Putamen (tissue), 1 donor: Measurements from ENCODE around the gene BPIFA3.

Source experiments
- DNase-seq: peaks from one replicate; pipeline ENCODE4 v3.0.0-alpha.2; 2016; ENCODE audit warnings: low spot score

Gene BPIFA3

DNA sequence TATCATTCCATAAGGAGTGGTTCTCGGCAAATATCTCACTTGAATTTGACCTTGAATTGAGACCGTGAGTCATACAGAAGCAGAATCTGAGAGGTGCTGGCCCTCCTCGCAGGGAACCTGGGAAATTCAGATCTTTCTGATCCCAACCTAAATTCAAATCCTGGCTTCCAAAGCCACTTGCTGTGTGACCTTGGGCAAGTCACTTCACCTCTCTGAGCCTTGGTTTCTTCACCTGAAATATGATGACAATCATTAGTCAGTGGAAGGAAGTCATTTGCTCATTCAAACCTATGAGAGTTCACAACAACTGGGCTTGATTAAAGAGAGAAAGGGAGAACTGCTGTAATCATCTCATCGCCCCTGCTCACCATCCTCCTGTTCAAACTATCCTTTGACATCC lies 7.2 kb downstream of the BPIFA3 start:
- no peak for DNase-seq

DNA sequence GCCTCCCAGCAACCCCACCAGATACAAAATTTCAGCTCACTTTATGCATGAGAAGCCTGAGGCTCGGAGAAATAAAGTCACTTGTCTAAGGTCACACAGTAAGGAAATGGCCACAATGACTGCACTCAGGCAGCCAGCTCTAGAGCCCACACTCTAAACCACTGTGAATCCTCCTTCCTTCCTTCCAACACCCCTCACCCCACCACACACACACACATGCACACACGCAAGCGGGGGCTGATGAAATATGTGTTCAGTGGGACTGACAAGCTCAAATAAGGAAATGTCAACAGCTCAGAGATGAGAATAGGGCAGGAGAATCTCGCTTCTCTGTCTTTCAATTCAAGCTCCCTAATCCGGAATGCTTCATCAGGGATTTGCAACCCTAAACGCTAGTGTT lies 12.7 kb downstream of the BPIFA3 start:
- DNase-seq = no peak

DNA sequence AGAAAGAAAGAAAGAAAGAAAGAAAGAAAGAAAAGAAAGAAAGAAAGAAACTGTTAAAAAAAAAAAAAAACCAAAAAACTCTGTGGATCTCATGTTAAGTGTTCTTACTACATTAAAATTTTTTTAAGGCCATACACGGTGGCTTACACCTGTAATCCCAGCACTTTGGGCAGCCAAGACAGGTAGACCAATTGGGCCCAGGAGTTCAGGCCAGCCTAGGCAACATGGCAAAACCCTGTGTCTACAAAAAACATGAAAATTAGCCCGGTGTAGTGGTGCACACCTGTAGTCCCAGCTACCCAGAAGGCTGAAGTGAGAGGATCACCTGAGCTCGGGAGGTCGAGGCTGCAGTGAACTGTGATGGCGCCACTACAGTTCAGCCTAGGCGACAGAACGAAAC lies 14.1 kb downstream of the BPIFA3 start:
- no peak for DNase-seq

DNA sequence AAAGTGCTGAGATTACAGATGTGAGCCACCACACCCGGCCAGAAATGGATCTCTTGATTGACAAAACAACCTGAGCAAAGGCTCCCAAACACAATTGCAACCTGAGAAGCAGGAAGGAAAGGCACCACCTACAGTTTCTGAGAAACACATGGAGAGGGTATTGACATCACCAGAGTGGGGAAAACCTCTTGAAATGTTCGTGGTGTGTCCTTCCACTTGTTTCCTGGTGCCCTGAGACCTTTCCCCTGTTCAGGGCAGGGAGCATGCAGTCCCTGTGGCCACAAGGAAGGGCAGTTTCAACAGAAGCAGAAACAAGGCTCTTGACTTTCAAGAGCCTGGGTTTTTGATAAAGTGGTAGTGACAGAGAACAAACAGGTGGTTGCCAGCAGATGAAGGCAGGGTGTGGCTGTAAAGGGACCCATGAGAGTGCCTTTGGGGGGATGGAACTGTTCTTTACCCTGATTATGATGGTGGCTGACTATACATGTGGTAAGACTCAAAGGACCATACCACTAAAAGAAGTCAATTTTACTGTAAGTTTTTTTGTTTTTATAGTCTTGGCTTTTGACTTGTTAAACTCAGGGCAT lies 15.4 kb downstream of the BPIFA3 start:
- DNase-seq = no peak

DNA sequence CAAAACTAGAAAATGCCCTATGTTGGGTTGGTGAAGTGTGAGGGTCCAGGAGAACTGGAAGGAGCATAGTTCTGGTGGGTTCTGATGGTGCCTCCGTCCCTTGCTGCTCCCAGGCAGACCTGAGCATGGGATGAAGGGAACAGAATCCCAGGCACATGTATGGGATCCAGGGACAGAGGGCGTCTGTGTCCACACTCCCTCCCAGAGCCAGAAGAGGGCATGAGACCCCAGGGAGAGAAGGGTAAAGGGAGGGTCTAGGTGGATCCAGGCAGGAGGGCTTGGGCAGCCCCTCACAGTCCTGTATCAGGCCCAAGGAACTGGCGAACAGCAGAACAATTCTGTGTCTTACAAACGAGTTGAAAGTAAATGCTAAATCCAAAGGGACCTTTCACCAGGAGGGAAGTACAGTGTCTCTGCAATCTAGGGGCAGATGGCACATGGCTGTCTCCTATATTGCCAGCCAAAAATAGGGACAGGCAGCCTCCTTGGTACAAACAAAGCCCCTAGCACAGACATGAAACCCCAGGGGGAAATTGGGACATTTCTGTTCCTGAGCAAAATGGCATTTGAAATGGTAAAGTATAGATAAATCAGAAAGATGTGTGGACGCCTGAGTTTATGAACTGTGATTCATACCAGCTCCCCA lies 16.1 kb downstream of the BPIFA3 start:
- no peak for DNase-seq

DNA sequence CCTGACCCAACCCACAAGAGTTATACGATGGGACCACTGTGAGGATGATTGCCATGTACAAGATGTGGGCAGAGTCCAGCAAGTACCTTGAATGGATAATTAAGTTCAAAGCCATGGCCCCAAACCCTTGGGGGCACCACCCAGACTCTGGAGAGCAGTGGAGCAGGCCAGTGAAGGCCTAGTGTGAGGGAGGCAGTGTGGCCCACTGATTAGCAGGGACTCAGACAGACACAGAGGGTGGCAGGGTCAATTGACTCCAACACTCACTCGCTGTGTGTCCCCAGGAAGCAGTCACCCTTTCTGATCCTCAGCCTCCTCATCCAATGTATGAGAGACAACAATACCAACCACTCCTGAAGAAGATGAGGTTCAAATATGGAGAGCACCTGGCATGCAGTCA lies 16.9 kb downstream of the BPIFA3 start:
- DNase-seq = no peak

DNA sequence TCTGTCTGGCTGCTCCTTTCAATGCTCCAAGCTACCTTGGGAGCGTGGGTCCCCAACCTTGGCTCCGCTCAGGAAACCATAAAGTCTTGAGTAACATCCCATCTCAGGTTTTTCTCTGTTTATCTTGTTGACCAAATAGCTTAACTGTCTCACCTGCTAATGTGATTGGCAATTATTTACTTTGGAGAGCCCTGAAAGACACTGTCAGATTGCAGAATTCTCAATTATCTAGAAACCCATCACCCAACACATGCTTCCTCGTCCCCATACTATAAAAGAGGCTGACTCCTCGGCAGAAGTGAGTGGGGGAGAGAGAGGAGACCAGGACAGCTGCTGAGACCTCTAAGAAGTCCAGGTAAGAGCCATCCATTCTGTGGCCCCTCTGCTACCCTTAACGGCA lies 18.5 kb downstream of the BPIFA3 start, which contains the start of gene BPIFA1:
Gene BPIFA1, plus strand, starts transcription at position 301 of the 400 bp plus-strand sequence. CDS start 1,716 bp downstream, outside the sequence.
- no peak for DNase-seq

DNA sequence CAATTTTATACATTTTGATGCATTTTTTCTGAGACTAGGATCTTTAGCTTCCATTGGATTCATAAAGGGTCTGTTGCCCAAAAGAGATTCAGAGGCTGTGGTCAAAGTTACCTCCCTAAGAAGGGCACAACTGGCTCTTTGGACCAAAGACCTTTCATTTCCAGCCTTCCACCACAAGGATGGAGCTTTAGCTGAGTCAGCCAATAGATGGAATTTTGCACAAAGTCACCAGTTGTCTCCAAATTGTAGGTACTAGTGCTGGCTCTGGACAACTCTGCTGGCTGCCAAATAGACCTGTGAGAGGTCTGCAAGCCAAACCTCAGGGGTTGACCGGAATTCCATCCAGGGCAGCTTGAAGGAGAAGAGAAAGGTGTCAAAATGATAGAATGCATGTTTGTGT lies 19.2 kb downstream of the BPIFA3 start:
- DNase-seq = no peak

DNA sequence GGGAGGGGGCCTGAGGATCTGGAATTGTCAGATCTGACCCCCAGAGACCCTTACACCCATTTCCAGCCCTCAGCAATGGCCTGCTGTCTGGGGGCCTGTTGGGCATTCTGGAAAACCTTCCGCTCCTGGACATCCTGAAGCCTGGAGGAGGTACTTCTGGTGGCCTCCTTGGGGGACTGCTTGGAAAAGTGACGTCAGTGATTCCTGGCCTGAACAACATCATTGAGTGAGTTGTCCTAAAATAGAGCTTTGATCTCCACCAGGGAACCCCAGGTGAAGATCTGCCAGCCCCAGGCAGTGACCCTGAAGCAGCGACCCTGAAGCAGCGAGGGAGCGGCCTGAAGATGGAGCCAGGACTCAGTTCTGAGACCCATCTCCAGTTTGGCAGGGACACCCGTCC lies 20.8 kb downstream of the BPIFA3 start:
- no peak for DNase-seq

DNA sequence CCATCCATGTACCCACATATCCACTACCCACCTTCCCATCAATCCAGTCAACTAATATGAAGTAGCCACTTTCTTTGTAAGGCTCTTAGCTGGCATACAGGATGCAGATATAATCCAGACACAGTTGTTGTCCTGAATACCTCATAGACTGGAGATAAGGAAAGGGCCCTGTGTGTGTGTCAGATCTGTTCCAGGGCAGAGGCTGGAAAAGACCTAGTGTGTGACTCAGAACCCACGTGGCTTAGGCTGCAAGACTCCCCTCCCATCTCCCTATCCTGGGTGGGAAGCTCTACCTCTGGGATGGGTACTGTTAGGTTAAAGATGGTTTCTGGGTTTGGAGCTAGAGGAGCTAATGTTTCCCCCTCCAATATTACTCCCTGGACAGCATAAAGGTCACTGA lies 22.3 kb downstream of the BPIFA3 start:
- no peak for DNase-seq

DNA sequence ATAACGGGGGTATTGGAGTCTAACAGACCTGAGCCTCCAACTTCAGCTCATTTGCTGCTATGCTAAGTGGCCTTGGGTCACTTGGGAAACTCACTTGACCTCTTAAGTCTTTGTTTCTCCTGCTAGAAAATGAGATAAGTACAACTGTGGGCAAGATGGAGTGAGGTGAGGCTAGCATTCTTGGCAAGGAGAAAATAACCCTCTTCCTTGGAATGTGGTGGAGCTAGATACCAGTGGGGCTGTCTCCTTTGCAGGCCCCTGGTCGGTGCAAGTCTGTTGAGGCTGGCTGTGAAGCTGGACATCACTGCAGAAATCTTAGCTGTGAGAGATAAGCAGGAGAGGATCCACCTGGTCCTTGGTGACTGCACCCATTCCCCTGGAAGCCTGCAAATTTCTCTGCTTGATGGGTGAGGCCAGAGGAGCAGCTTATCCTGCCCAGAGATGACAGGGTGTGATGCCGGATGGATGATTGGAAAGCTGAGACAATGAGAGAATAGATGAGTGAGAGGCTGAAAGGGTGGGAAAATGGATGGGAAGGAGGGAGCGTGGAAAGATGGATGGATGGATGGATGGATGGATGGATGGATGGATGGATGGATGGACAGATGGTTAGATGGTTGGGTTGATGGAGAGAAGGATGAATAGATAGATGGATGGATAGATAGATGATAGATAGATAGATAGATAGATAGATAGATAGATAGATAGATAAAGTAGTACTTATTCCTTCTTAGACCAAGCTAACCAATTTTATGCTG lies 23.0 kb downstream of the BPIFA3 start:
- no peak for DNase-seq

DNA sequence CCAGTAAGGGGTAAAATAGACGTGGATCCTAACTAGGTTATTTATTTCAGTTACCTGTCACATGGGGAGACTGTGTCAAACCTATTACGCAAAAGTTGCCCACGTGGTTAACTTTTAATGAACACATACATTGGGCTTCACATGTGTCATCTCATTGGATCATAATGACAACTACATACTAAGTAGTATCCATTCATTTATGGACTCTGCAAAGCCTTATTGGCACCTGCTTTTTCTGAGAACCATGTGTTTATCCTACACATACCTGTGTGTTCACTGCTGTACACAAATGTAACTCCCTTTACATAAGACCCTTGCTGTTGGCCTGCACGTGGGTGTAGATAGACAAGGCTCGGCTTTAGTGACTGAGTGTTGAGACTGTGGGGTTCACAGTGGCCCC lies 23.8 kb downstream of the BPIFA3 start:
- no peak for DNase-seq

DNA sequence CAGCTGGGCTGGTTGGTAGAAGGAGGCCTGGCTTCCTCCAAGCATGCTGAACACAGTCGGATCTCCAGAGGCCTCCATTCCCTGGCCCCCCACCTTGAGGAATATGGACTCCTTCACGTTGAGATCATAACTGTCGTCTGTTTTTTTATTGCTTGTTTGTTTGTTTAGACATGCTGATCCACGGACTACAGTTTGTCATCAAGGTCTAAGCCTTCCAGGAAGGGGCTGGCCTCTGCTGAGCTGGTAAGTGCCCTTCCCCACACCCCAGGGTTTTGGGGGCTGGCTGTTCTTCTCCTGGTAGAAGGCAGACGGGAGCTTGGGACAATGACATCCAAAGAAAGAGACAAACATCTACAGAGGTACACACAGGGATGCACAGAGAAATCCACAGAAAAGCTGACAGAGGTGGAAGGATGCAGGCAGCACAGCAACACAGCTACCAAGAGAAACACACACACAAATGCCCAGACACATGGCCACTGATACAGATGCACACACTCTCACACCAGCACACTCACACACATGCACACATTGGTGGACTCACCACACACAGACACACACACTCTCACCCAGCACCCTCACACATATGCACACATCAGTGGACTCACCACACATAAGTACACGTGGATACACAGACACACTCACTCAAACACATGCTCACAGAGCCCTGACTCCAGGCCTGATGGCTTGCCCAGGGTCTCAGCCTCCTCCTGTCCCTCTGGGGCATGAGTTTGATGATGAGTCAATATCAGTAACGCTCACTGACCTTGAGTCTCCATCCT lies 25.4 kb downstream of the BPIFA3 start:
- DNase-seq = no peak

DNA sequence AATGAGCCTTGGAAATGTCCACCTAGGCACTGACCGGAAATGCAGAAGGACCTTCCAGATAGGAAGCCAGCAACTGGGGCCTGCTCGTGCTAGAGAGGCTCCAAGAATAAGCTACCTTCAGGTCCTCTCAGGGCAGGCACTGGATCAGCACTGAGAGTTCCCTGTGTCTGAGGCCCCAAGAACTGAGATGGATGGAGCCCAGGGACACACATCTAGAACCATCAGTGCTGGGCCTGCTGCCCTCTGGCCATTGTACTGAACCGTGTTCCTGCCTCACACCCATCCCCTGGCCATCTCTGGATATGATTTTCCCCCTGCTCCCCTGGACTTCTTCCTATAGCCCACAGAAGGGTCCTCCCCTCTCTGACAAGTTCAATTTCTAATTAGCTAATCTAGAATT lies 28.9 kb downstream of the BPIFA3 start:
- no peak for DNase-seq

DNA sequence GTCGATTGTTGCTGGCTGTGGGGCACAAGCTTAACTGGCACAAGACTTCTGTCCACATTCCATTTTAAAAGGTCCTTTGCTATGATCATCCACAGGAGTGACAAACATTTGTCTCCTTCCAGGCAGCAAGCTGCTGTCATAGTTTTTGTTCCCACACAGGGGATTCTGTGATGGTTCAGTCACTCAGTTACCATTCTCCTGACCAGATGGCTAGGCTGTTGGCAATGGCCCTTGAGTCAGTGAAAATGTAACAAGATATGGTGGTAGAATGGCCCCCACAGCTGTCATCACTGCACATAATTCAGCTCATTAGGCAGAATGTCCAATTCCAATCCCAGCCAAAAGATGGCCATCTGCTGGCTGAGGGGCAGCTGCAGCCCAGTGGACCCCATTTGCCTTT lies 32.3 kb downstream of the BPIFA3 start:
- no peak for DNase-seq

DNA sequence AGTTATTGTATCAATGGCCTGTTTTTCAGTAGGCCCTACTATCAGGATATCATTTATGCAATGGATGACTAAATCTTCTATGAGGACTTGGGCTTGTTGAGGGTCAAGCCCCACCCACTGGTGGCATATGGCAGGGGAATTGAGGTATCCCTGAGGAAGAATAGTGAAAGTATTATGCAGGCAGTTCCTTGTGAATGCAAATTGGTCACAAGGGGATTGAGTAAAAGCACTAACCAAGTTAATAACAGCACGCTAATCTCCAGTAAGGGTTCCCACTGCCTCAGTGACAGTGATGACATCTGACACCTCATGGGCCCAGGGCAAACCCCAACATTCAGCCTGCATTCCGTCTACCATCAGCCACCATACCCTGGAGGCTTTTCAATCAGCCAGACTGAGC lies 33.5 kb downstream of the BPIFA3 start:
- no peak for DNase-seq

DNA sequence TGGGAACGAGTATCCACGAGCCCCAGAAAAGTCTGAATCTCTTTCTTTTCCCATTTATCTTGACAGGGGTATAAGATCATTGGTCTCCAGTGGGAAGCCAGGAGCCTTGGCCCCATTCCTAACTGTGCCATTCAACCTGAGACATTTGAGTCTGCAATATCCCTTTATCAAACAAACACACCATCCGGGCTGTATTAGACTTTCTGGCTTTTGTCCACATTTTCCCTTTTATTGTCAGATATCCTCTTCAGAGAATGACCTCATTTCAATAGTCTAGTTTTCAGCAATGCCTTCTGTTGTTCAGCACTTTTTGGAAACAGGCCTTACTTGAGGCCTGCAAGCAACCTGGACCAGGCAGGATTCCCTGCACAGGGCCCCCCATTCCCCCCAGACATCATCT lies 34.3 kb downstream of the BPIFA3 start:
- no peak for DNase-seq

DNA sequence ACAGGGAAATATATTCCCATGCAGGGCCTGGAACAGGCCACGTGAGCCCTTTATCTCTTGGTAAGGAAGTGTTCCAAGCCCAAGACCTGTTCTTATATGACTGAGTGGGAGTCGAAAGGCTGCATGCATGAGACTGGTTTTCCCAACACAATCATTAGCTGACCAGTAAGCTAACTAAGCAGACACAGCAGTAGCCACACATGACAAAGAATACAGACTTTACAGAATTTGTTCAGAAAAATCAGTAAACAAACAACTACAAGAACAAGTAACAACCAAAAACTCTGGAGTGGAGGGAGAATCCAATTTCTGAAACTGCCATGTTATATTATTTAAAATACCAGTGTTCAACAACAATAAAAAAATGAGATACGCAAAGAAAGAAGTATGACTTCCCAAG lies 35.3 kb downstream of the BPIFA3 start:
- DNase-seq = no peak

DNA sequence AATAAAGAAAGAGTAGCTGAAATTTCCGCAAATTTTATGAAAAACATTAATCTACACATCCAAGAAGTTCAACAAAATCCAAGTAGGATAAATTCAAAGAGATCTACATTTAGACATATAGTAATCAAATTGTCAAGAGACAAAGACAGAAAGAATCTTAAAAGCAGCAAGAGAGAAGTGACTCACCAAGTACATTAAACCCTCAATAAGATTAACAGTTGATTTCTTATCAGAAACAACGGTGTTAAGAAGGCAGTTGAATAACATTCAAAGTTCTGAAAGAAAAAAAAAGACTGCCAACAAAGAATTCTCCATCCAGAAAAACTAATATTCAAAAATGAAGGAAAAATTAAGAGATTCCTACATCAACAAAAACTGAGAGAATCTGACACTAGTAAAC lies 37.9 kb downstream of the BPIFA3 start:
- DNase-seq = no peak

DNA sequence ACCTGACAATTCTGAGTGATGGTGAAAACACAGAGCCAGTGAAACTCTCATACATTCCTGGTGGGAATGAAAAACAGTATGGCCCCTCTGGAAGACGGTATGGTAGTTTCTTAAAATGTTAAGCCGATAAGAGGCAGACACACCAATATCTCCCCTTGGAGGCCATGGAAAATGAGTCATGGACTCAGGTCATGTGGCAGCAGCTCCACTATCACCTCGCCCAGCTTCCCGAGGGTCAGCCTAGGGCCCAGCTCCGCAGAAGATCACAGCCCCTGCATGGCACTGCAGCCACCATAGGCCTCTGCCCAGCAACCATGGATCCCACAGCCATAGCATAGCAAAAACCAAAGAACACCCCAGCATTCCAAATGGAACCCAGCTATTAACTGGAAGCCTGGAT lies 40.1 kb downstream of the BPIFA3 start:
- no peak for DNase-seq

DNA sequence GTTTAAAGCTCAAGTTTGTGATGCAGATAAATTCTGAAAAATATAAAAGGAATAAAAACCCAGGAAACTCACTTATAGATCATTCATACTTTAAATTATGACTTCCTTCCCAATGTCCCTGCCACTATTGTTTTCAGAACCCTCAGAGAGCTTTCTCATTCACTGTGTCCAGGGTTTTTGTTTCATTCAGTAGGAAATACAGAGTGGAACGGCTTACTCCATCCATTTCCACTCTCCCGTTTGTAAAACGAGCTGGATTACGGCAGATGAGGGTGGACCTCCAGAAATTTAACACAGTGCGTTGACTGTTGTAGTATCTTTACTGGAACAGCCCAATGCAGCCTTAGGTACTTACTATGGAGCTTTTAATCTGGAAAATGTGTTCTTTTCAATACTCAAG lies 42.2 kb downstream of the BPIFA3 start:
- no peak for DNase-seq

DNA sequence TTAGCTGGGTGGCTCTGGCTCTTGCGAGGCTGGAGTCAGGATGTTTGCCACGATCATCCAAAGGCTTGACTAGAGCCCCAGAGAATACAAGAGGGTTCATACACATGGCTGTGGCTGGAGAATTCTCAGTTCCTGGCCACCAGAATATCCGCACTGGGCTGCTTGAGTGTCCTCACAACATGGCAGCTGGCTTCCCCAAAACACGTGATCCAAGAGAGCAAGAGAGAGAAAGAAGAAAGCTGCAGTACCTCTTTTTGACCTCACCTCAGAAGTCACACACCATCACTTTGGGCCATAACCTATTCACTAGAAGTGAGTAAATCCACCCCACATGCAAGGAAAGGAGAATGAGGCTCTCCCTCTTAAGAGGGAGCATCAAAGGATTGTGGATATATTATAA lies 44.3 kb downstream of the BPIFA3 start:
- DNase-seq = no peak

DNA sequence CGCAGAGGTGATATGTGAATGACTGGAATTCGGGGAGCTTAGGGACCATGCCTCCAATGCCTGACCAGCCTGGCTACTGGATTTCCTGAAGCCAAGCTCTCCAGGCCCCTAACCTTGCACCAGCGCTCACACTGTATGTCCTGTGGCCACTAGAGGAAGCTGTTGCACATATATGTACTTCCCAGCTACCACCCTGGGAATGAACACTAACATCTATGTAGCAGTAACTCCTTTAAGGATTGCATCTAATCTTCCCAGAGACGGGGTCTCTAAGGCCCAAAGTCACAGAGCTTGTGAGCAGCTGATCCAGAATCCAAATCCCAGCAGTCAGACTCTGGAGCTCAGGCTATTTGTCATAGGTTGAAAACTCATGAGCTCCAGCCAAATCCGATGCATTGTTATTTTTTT lies 45.5 kb downstream of the BPIFA3 start:
- peak; percentile 81 for DNase-seq
